HL-60 (cell line): ENCODE results near the gene SLC35F3.

Experiments
- DNase-seq, 2 experiments: peaks; one replicate each; pipeline ENCODE4 v3.0.0-alpha.2; 2010 to 2020; ENCODE audit warnings: low read depth in 1 of 2, low spot score in 1 of 2
- H3K27ac ChIP-seq: fragments of 250-450 bp; sonication (Bioruptor Pico); replicated peaks from 2 replicates; pipeline ENCODE4 v1.5.1; 2020; ENCODE audit warnings: mild to moderate bottlenecking, moderate library complexity
- H3K27me3 ChIP-seq: fragments of 250-450 bp; sonication (Bioruptor Pico); 2 replicates; pipeline ENCODE4 v1.5.1; 2021; ENCODE audit warnings: mild to moderate bottlenecking, moderate library complexity; ENCODE audit not compliant: insufficient read depth, poor library complexity, severe bottlenecking
- H3K4me3 ChIP-seq: replicated peaks from 2 replicates; pipeline ENCODE4 v1.5.1; 2011; ENCODE audit warnings: mild to moderate bottlenecking, control low read depth, low read length; ENCODE audit not compliant: insufficient read depth
- GABPA ChIP-seq: IDR thresholded peaks from 2 replicates; pipeline ENCODE4 v1.6.1; 2012; ENCODE audit warnings: low read depth
- POLR2AphosphoS5 ChIP-seq: IDR thresholded peaks from 2 replicates; pipeline ENCODE4 v1.6.1; 2012; ENCODE audit warnings: low read depth
- SPI1 ChIP-seq: IDR thresholded peaks from 2 replicates; pipeline ENCODE4 v1.6.1; 2012; ENCODE audit warnings: low read depth, mild to moderate bottlenecking, borderline replicate concordance
- TF ChIP-seq, protein P1 (sequence below): IDR thresholded peaks from one replicate; pipeline ENCODE4 v1.5.1; 2011; ENCODE audit warnings: low read length, control low read depth, inconsistent platforms; ENCODE audit not compliant: insufficient read depth
- TF ChIP-seq, protein P2 (sequence below): IDR thresholded peaks from 2 replicates; pipeline ENCODE4 v1.6.1; 2012; ENCODE audit warnings: low read depth; ENCODE audit not compliant: insufficient replicate concordance

Gene SLC35F3

DNA sequence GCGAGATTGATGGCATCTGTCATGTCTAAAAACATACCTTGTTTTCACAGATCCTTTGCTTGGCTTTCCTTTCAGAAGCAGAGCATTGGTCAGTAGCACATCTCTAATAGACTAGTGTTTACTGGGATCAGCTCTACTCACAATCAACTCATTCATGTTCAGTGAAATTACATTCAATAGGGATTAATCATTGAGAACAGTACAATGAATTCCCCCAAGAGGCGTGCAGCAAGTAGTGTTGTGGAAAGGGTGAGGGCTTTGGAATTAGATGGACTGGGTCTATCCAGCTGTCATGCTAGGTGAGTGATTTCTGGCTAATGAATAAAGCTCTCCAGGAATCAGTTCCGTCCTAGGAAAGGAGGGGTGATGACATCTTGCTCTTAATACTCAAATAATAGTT lies 313.6 kb downstream of the SLC35F3 start:
- H3K27me3 ChIP-seq, result peaks cover 12% of the 10 kb centered on the region
- TF ChIP-seq, protein P1, sequence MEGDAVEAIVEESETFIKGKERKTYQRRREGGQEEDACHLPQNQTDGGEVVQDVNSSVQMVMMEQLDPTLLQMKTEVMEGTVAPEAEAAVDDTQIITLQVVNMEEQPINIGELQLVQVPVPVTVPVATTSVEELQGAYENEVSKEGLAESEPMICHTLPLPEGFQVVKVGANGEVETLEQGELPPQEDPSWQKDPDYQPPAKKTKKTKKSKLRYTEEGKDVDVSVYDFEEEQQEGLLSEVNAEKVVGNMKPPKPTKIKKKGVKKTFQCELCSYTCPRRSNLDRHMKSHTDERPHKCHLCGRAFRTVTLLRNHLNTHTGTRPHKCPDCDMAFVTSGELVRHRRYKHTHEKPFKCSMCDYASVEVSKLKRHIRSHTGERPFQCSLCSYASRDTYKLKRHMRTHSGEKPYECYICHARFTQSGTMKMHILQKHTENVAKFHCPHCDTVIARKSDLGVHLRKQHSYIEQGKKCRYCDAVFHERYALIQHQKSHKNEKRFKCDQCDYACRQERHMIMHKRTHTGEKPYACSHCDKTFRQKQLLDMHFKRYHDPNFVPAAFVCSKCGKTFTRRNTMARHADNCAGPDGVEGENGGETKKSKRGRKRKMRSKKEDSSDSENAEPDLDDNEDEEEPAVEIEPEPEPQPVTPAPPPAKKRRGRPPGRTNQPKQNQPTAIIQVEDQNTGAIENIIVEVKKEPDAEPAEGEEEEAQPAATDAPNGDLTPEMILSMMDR, result no peak
- TF ChIP-seq, protein P2, sequence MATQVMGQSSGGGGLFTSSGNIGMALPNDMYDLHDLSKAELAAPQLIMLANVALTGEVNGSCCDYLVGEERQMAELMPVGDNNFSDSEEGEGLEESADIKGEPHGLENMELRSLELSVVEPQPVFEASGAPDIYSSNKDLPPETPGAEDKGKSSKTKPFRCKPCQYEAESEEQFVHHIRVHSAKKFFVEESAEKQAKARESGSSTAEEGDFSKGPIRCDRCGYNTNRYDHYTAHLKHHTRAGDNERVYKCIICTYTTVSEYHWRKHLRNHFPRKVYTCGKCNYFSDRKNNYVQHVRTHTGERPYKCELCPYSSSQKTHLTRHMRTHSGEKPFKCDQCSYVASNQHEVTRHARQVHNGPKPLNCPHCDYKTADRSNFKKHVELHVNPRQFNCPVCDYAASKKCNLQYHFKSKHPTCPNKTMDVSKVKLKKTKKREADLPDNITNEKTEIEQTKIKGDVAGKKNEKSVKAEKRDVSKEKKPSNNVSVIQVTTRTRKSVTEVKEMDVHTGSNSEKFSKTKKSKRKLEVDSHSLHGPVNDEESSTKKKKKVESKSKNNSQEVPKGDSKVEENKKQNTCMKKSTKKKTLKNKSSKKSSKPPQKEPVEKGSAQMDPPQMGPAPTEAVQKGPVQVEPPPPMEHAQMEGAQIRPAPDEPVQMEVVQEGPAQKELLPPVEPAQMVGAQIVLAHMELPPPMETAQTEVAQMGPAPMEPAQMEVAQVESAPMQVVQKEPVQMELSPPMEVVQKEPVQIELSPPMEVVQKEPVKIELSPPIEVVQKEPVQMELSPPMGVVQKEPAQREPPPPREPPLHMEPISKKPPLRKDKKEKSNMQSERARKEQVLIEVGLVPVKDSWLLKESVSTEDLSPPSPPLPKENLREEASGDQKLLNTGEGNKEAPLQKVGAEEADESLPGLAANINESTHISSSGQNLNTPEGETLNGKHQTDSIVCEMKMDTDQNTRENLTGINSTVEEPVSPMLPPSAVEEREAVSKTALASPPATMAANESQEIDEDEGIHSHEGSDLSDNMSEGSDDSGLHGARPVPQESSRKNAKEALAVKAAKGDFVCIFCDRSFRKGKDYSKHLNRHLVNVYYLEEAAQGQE, result no peak
- TF ChIP-seq POLR2AphosphoS5 (no peak), GABPA (no peak), SPI1 (no peak)

DNA sequence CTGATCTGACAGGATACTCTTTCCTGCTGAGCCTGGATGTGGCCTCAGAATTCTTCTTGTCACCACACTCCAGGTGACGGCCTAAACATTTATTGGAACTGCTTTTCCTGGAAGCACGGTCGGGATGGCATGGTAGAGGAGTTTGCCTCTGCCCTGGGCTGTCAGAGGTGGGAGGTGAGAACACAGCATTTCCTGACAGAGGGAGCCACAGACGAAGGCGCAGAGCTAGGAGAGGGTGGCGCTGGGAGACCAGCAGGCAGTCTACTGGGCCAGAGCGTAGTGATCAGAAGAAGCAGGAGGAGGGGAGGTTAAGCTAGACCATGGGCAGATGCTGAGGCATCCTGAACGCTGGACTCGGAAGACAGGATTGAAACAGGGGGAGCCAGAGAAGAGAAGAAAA lies 315.2 kb downstream of the SLC35F3 start:
- Histone ChIP-seq H3K27me3 (peaks cover 17% of the 10 kb centered on the region), H3K4me3 (no peak overlapping the region), H3K27ac (no peak overlapping the region)
- DNase-seq, result no peak
- TF ChIP-seq, protein P1, result no peak
- TF ChIP-seq GABPA (no peak), SPI1 (no peak), POLR2AphosphoS5 (no peak)
- TF ChIP-seq, protein P2, result no peak

More for the DNA sequence above, 313.6 kb downstream of the SLC35F3 start:
- no peak overlapping the region for H3K27ac ChIP-seq
- no peak for DNase-seq
- H3K4me3 ChIP-seq, result no peak overlapping the region

GRCh38 chr1:234221601-234222000 lies 317.1 kb downstream of the SLC35F3 start:
- no peak overlapping the region for H3K27ac ChIP-seq
- TF ChIP-seq, protein P1, result no peak
- TF ChIP-seq, protein P2, result no peak
- TF ChIP-seq SPI1, result no peak
- no peak for TF ChIP-seq POLR2AphosphoS5
- no peak for TF ChIP-seq GABPA
- no peak overlapping the region for H3K4me3 ChIP-seq
- no peak for DNase-seq
- H3K27me3 ChIP-seq, result peaks cover 11% of the 10 kb centered on the region
